K562 (cell line): Measurements from ENCODE around the gene TXNRD1. TPM values are rescaled to one million over a fixed set of nuclear protein-coding genes. Genes with fewer than 3 reads are reported as not detected.
A peak's percentile ranks its signal among the peaks of the same experiment; 100 is the strongest.

Experiments used
- ATAC-seq: fragments of 200-7000 bp; cut with Tn5 transposase; 3 replicates; pipeline ENCODE4 v1.9.1; 2020; ENCODE audit warnings: moderate library complexity
- BruUV-seq: library from RNA; stranded (reverse); fragments of 400-500 nt; replicated peaks from 2 replicates; lab custom pipeline; 2021; lab: Mats Ljungman, UMichigan
- CTCF ChIA-PET: fragments of 300-600 bp; formaldehyde crosslinking; extraction: SDS; loops from one replicate; lab custom pipeline; 2021; ENCODE audit warnings: low intra/inter-chr PET ratio; lab: Yijun Ruan, JAX
- POLR2A ChIA-PET: fragments of 300-600, 350-650 bp; sonication (Branson Sonifier 250); formaldehyde crosslinking; extraction: SDS; loops from one replicate; lab custom pipeline; 2021; ENCODE audit warnings: antibody characterized with exemption, inconsistent platforms; lab: Yijun Ruan, JAX
- DNase-seq, 4 experiments: peaks; one replicate each; pipeline versions ENCODE4 v3.0.0 to v3.0.0-alpha.2; 2011 to 2018; ENCODE audit warnings: low spot score in 3 of 4, mixed read lengths in 3 of 4; ENCODE audit errors: extremely low read depth in 1 of 4
- FAIRE-seq: peaks from 2 replicates; lab custom pipeline; 2011; peaks lifted over from hg19 to GRCh38; lab: Jason Lieb, UNC
- H2AFZ ChIP-seq: 2 replicates; pipeline ENCODE4 v1.6.0; 2011; ENCODE audit warnings: low read depth, low read length, control low read depth, inconsistent platforms
- H3K27ac ChIP-seq: fragments of 200-600 bp; 3 replicates; pipeline ENCODE4 v1.8.0; 2011; ENCODE audit warnings: low read depth, mild to moderate bottlenecking, control low read depth, inconsistent platforms, low read length, moderate library complexity, mixed read lengths; ENCODE audit errors: extremely low read depth
- H3K27me3 ChIP-seq, 2 experiments: fragments of 300-600 bp in 1 of 2; 2 replicates in 1 of 2; 3 replicates in 1 of 2; pipeline versions ENCODE4 v1.6.0 to v1.8.0; 2011; ENCODE audit warnings: inconsistent platforms in 2 of 2, low read length in 2 of 2, mild to moderate bottlenecking in 1 of 2, mixed read lengths in 1 of 2, moderate library complexity in 1 of 2; ENCODE audit not compliant: control insufficient read depth in 2 of 2, insufficient read depth in 2 of 2
- H3K36me3 ChIP-seq: fragments of 300-600 bp; 3 replicates; pipeline ENCODE4 v1.8.0; 2011; ENCODE audit warnings: mild to moderate bottlenecking, low read length, inconsistent platforms; ENCODE audit not compliant: control insufficient read depth, insufficient read depth
- H3K4me1 ChIP-seq, 2 experiments: fragments of 200-600 bp in 1 of 2; replicated peaks in 1 of 2; 2 replicates in 1 of 2; 3 replicates in 1 of 2; pipeline versions ENCODE4 v1.5.1 to v1.8.0; 2011; ENCODE audit warnings: inconsistent platforms in 2 of 2, low read length in 2 of 2, mild to moderate bottlenecking in 1 of 2, mixed read lengths in 1 of 2, moderate library complexity in 1 of 2; ENCODE audit not compliant: control insufficient read depth in 2 of 2, insufficient read depth in 2 of 2
- H3K4me2 ChIP-seq: 2 replicates; pipeline ENCODE4 v1.6.1; 2011; ENCODE audit warnings: low read length, control low read depth, inconsistent platforms, mixed read lengths; ENCODE audit not compliant: insufficient read depth
- H3K4me3 ChIP-seq: fragments of 200-600 bp; sonication (generic), shearing (Covaris generic); 2 replicates; pipeline ENCODE4 v1.5.1; 2016; ENCODE audit warnings: control low read depth, inconsistent platforms
- H3K79me2 ChIP-seq: fragments of 200-600 bp; 3 replicates; pipeline ENCODE4 v1.8.0; 2011; ENCODE audit warnings: low read length, inconsistent platforms; ENCODE audit not compliant: control insufficient read depth, insufficient read depth
- H3K9ac ChIP-seq, 2 experiments: 2 replicates each; pipeline versions ENCODE4 v1.6.0 to v1.6.1; 2011; ENCODE audit warnings: low read depth in 2 of 2, low read length in 2 of 2, control low read depth in 1 of 2, inconsistent platforms in 1 of 2, mild to moderate bottlenecking in 1 of 2, mixed read lengths in 1 of 2; ENCODE audit not compliant: insufficient read depth in 1 of 2
- H3K9me1 ChIP-seq: one replicate; pipeline ENCODE4 v1.6.0; 2011; ENCODE audit warnings: inconsistent platforms, mild to moderate bottlenecking, low read length, moderate library complexity; ENCODE audit not compliant: control insufficient read depth, insufficient read depth
- H3K9me3 ChIP-seq: replicated peaks from 2 replicates; pipeline ENCODE4 v1.5.1; 2011; ENCODE audit warnings: low read depth, low read length, inconsistent platforms; ENCODE audit not compliant: control insufficient read depth, insufficient read depth
- H4K20me1 ChIP-seq: replicated peaks from 2 replicates; pipeline ENCODE4 v1.6.1; 2011; ENCODE audit warnings: low read length, inconsistent platforms, mixed read lengths; ENCODE audit not compliant: control insufficient read depth, insufficient read depth
- DPF2 ChIP-seq: fragments of 450-650 bp; IDR thresholded peaks from 2 replicates; pipeline ENCODE4 v1.6.1; 2016
- ZBED1 ChIP-seq: IDR thresholded peaks from 2 replicates; pipeline ENCODE4 v1.6.1; 2014
- ZNF143 ChIP-seq: sonication (generic); formaldehyde crosslinking; IDR thresholded peaks from 2 replicates; pipeline ENCODE4 v1.9.0; 2022; ENCODE audit warnings: mild to moderate bottlenecking, missing genetic modification reagents
- ZNF668 ChIP-seq: fragments of 250-450 bp; sonication (Bioruptor Pico); IDR thresholded peaks from 2 replicates; pipeline ENCODE4 v1.8.0; 2022; ENCODE audit warnings: mild to moderate bottlenecking, inconsistent platforms
- WGBS: fragments of 100-300 bp; shearing (Covaris generic); methylation state at CpG from one replicate; pipeline ENCODE4 v1.1.6; 2016; ENCODE audit warnings: low coverage, mixed read lengths; ENCODE audit not compliant: insufficient coverage; ENCODE audit errors: missing lambda C conversion rate; 5-methylcytosine and 5-hydroxymethylcytosine counted together
- in situ Hi-C: fragments of 300-500 bp; cut with MboI; formaldehyde crosslinking; loops from 4 replicates; pipeline ENCODE4 v1.15.0; 2018; ENCODE audit warnings: inconsistent platforms, mixed read lengths
- intact Hi-C: fragments of 100-400 bp; cut with micrococcal nuclease; formaldehyde crosslinking; loops from 2 replicates; pipeline ENCODE4 v1.14.2; 2022
- polyA plus RNA-seq, 8 experiments: library from polyadenylated mRNA; depleted of rRNA in 4 of 8; stranded (reverse) in 5 of 8; unstranded in 3 of 8; fragments of >200 nt; fragmentation: Nextera tagmentation in 2 of 8; fragmentation: Illumina TruSeq in 1 of 8; extraction: Ambion mirVana in 2 of 8; extraction: Trizol in 1 of 8; gene quantifications; 2 replicates each; pipeline versions ENCODE4 v1.2.1 to v1.2.3, GENCODE V29; 2011 to 2014; ENCODE audit warnings: inconsistent platforms in 1 of 8, missing spikeins in 1 of 8
- total RNA-seq, 7 experiments: library from RNA; depleted of rRNA in 6 of 7; stranded (reverse); fragments of >200 nt in 6 of 7; fragmentation: Illumina TruSeq in 2 of 7; extraction: Trizol in 2 of 7; gene quantifications; 2 replicates each; pipeline versions ENCODE4 v1.2.1 to v1.2.3, GENCODE V29; 2011 to 2021; ENCODE audit warnings: low replicate concordance in 1 of 7
- TF ChIP-seq, protein P1 (sequence below): sonication (generic); formaldehyde crosslinking; IDR thresholded peaks from 2 replicates; pipeline ENCODE4 v1.8.0; 2022; ENCODE audit warnings: mild to moderate bottlenecking, missing genetic modification reagents
- TF ChIP-seq, protein P2 (sequence below): fragments of 250-450 bp; sonication (Bioruptor Pico); IDR thresholded peaks from 2 replicates; pipeline ENCODE4 v1.4.0; 2020

The TXNRD1 gene
- total and polyA plus RNA-seq, 9 of the 15 experiments (the other 6 are each of a cell fraction or from before 2014, with no cell fraction given): 107 to 189 (median 146) TPM

DNA sequence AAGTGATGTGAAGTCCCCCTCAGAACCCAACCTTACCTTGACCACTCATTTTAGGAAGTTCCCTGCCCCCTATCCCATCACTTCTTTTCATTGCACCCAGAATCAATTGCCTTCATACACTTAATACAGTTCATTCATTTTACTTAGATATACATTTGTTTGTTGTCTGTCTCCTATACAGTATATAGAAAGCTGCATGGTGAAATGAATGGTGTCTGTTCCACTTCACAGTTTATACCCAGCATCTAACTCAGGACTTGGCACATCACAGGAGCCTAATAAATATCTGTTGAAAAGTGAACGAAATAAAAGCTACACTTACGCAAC is 38.3 kb upstream of the TXNRD1 start:
- Histone ChIP-seq H3K9me1 (no peaks in the 10 kb centered on the region), H3K4me1 (peaks cover 10 to 18% of the 10 kb centered on the region in 2 experiments; a peak in 4 of 5 replicates), H3K9ac (no peak overlapping the region), H3K27me3 (no peaks in the 10 kb centered on the region), H3K4me3 (no peak overlapping the region), H4K20me1 (no peaks in the 10 kb centered on the region), H3K36me3 (no peaks in the 10 kb centered on the region), H2AFZ (no peak overlapping the region), H3K79me2 (no peaks in the 10 kb centered on the region), H3K27ac (no peak overlapping the region), H3K4me2 (no peak overlapping the region; the same call in 1 of the 2 replicates), H3K9me3 (no peaks in the 10 kb centered on the region)
- BruUV-seq: no TSS peak
- intact Hi-C loops (no loop called here), in situ Hi-C loops (no loop called here)
- 5% methylated on average over 2 of the region's 2 CpGs for WGBS
- no peak for FAIRE-seq
- DNase-seq: no peak
- TF ChIP-seq ZNF143 (no peak), ZNF668 (CRISPR knock-in tag) (no peak), ZBED1 (no peak)
- ChIA-PET CTCF (no interaction called here), POLR2A (interaction anchor here (0.7 to 1.0 kb wide), 4 partner anchors 10 to 111 kb away, joined by 3 to 5 read pairs (median 3); no protein-coding TSS in a partner anchor)
- no peak for ATAC-seq

DNA sequence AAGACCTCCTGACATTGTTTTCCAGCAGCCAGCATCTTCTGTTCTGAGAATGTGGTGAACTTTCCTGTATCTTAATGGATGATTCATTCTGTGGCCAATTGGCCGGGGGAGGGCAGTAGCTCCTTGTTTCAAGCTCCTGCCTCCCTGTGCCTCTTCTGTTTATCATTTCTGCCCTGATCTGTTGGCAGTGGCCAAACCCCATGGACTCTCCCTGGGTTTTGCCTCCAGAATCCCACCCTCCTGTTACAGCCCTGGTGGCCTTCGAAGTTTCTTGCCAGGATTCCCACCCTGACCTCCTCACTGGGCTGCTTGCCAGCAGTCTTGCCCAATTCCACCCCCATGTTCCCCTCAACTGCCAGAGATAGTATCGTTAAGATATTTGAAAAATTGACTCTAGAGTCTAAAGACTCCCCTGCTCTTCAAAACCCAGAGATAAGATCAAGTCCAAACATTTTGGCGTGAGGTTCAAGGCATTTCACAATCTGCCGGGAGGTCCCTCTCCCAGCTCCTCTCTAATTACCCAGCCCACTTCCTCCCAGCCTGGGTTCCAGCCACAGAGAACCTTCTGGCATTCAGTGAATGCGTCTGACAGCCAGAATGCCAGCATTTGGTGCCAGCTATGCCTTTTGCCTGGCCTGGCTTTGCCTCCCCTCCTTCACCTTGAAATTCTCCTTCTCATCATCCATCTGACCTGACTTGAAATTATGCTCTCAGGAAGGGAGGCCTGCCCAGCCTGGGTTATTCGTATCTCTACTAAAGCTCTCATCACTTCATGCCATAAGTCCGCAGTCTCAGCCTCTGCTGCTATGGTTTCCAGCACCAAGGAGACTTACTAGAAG is 37.7 kb upstream of the TXNRD1 start:
- peak; percentile 31 to 73 (median 47) for DNase-seq
- peak; percentile 64 for TF ChIP-seq DPF2
- TF ChIP-seq, protein P1, sequence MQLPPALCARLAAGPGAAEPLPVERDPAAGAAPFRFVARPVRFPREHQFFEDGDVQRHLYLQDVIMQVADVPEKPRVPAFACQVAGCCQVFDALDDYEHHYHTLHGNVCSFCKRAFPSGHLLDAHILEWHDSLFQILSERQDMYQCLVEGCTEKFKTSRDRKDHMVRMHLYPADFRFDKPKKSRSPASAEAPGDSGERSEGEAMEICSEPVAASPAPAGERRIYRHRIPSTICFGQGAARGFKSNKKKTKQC (CRISPR knock-in tag): no peak
- TF ChIP-seq, protein P2, sequence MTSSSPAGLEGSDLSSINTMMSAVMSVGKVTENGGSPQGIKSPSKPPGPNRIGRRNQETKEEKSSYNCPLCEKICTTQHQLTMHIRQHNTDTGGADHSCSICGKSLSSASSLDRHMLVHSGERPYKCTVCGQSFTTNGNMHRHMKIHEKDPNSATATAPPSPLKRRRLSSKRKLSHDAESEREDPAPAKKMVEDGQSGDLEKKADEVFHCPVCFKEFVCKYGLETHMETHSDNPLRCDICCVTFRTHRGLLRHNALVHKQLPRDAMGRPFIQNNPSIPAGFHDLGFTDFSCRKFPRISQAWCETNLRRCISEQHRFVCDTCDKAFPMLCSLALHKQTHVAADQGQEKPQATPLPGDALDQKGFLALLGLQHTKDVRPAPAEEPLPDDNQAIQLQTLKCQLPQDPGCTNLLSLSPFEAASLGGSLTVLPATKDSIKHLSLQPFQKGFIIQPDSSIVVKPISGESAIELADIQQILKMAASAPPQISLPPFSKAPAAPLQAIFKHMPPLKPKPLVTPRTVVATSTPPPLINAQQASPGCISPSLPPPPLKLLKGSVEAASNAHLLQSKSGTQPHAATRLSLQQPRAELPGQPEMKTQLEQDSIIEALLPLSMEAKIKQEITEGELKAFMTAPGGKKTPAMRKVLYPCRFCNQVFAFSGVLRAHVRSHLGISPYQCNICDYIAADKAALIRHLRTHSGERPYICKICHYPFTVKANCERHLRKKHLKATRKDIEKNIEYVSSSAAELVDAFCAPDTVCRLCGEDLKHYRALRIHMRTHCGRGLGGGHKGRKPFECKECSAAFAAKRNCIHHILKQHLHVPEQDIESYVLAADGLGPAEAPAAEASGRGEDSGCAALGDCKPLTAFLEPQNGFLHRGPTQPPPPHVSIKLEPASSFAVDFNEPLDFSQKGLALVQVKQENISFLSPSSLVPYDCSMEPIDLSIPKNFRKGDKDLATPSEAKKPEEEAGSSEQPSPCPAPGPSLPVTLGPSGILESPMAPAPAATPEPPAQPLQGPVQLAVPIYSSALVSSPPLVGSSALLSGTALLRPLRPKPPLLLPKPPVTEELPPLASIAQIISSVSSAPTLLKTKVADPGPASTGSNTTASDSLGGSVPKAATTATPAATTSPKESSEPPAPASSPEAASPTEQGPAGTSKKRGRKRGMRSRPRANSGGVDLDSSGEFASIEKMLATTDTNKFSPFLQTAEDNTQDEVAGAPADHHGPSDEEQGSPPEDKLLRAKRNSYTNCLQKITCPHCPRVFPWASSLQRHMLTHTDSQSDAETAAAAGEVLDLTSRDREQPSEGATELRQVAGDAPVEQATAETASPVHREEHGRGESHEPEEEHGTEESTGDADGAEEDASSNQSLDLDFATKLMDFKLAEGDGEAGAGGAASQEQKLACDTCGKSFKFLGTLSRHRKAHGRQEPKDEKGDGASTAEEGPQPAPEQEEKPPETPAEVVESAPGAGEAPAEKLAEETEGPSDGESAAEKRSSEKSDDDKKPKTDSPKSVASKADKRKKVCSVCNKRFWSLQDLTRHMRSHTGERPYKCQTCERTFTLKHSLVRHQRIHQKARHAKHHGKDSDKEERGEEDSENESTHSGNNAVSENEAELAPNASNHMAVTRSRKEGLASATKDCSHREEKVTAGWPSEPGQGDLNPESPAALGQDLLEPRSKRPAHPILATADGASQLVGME (CRISPR knock-in tag): peak; percentile 54; the same call in 1 of the 2 replicates

More for the DNA sequence above, 37.7 kb upstream of the TXNRD1 start:
- ATAC-seq: peak; percentile 90
- Histone ChIP-seq H3K4me2 (peak overlapping the region; percentile 19; the same call in 1 of the 2 replicates), H3K27me3 (no peaks in the 10 kb centered on the region), H3K9me3 (no peaks in the 10 kb centered on the region), H3K9me1 (no peaks in the 10 kb centered on the region), H3K4me3 (no peak overlapping the region), H4K20me1 (no peaks in the 10 kb centered on the region), H3K4me1 (peaks cover 7 to 14% of the 10 kb centered on the region in 2 experiments; a peak in 4 of 5 replicates), H3K27ac (peak overlapping the region; percentile 16; the same call in 1 of the 3 replicates), H3K79me2 (no peaks in the 10 kb centered on the region), H3K36me3 (no peaks in the 10 kb centered on the region), H3K9ac (peak overlapping the region in 1 of 2 experiments; percentile 74; a peak in 1 of 4 replicates), H2AFZ (peak overlapping the region; percentile 70)
- in situ Hi-C loops: no loop called here
- POLR2A ChIA-PET: interaction anchor here (0.6 to 1.0 kb wide), 5 partner anchors 9 to 110 kb away, joined by 3 to 5 read pairs (median 3); no protein-coding TSS in a partner anchor
- intact Hi-C loops: no loop called here
- FAIRE-seq: peak; percentile 80
- WGBS: 17% methylated on average over 8 of the region's 8 CpGs
- CTCF ChIA-PET: interaction anchor here (1.0 kb wide), 1 partner anchor 180 kb away, joined by 3 read pairs; no protein-coding TSS in a partner anchor
- BruUV-seq: no TSS peak
